Uterus (tissue), 2 donors: ENCODE measurements around the gene PDE1C.

ENCODE experiments used
- POLR2A ChIP-seq, 2 donors: fragments of 450-650 bp; IDR thresholded peaks; one replicate each; pipeline ENCODE4 v1.6.1; 2016; ENCODE audit warnings: antibody characterized with exemption in 2 of 2, mild to moderate bottlenecking in 1 of 2, moderate library complexity in 1 of 2
- TF ChIP-seq, protein P1 (sequence below), 4 experiments: fragments of 200-600 bp in 2 of 4; fragments of 450-650 bp in 2 of 4; sonication (generic) in 2 of 4; IDR thresholded peaks; one replicate each; pipeline ENCODE4 v1.5.1; 2016 to 2019; ENCODE audit warnings: antibody characterized with exemption in 4 of 4, mild to moderate bottlenecking in 2 of 4, moderate library complexity in 1 of 4

DNA sequence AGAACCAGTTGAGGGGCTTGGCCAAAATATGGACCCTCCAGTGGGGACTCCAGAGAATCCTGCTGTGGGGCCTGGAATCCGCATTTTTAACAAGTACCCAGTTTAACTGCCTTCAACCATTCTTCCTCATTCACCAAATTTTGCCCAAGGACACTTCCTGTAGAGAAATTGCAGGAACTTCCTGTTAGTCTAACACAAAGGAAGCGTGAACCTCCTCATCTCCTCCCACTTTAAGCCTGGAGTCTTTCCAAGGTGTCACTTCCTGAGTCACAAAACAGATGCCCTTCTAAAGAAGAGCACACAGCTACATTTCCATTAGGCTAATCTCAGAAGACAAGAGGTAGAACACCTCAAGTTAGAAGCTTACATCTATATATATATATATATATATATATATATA lies 194.8 kb downstream of the PDE1C start:
- no peak for TF ChIP-seq POLR2A (IDR thresholded peaks at IDR 0.05)
- TF ChIP-seq, protein P1, sequence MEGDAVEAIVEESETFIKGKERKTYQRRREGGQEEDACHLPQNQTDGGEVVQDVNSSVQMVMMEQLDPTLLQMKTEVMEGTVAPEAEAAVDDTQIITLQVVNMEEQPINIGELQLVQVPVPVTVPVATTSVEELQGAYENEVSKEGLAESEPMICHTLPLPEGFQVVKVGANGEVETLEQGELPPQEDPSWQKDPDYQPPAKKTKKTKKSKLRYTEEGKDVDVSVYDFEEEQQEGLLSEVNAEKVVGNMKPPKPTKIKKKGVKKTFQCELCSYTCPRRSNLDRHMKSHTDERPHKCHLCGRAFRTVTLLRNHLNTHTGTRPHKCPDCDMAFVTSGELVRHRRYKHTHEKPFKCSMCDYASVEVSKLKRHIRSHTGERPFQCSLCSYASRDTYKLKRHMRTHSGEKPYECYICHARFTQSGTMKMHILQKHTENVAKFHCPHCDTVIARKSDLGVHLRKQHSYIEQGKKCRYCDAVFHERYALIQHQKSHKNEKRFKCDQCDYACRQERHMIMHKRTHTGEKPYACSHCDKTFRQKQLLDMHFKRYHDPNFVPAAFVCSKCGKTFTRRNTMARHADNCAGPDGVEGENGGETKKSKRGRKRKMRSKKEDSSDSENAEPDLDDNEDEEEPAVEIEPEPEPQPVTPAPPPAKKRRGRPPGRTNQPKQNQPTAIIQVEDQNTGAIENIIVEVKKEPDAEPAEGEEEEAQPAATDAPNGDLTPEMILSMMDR (IDR thresholded peaks at IDR 0.05), result no peak
